IPS-15b (cell line): ENCODE data around the gene KNOP1.

Source experiments
- H3K27me3 ChIP-seq: one replicate; pipeline ENCODE4 v1.6.1; 2013; ENCODE audit warnings: low read length; ENCODE audit not compliant: control insufficient read depth, insufficient read depth
- H3K36me3 ChIP-seq: one replicate; pipeline ENCODE4 v1.6.1; 2013; ENCODE audit warnings: low read length; ENCODE audit not compliant: control insufficient read depth, insufficient read depth
- H3K4me1 ChIP-seq: one replicate; pipeline ENCODE4 v1.6.1; 2013; ENCODE audit warnings: mild to moderate bottlenecking, low read length; ENCODE audit not compliant: control insufficient read depth, insufficient read depth
- H3K4me3 ChIP-seq: one replicate; pipeline ENCODE4 v1.5.1; 2013; ENCODE audit warnings: low read depth, low read length
- H3K9ac ChIP-seq: one replicate; pipeline ENCODE4 v1.6.1; 2013; ENCODE audit warnings: low read depth, mild to moderate bottlenecking, low read length
- H3K9me3 ChIP-seq: one replicate; pipeline ENCODE4 v1.6.1; 2013; ENCODE audit warnings: mild to moderate bottlenecking, low read length; ENCODE audit not compliant: control insufficient read depth, insufficient read depth

KNOP1 gene

DNA sequence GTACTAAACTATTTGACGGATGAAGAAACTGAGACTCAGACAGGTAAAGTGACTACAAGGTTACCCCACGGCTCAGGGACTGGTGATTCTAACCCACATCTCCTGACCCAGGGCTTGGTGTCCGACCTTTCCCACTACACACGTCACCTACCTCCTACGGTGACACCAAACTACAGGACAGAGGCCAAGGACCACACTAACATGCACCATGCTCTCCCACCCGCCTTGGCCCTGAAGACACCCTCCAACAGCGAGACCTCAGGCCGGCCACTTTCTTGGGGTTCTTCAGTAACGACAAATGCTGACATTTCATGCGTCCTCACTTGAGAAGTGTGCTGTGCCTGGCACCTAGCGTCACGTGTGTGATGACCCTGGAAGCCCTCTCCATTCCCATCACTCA is 6.4 kb downstream of the KNOP1 start:
- peaks cover 59% of the 10 kb centered on the region for H3K36me3 ChIP-seq
- H3K4me3 ChIP-seq, result no peak overlapping the region
- H3K9ac ChIP-seq, result no peak overlapping the region
- H3K4me1 ChIP-seq, result peaks cover 32% of the 10 kb centered on the region
- H3K9me3 ChIP-seq, result no peaks in the 10 kb centered on the region
- H3K27me3 ChIP-seq, result no peaks in the 10 kb centered on the region

DNA sequence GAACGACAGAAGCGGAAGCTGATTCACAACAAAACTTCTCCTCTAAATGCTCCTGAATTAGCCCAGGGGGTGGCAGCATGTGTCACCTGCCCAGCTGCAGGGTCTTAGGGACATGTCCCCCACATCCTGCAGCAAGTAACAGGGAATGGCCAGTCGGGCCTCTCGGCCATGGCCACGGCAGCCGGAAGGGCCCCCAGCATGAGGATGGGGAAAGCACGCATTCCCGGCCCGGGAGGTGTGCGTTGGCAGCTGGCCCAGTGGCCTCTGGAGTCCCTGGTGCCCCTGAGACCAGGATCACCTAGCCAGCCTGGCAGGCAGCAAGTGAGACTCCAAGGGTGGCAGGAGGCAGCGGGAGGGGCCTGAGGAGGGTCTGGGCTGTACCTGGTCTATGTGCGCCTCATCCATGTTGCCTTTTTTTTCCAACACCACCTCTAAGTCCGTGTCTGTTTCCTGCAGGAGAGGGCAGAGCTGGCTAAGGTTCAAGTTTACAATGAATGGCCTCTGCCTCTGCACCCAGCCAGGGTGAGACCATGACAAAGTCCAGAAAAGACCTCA is 7.0 kb downstream of the KNOP1 start:
- Histone ChIP-seq H3K36me3 (peaks cover 64% of the 10 kb centered on the region), H3K27me3 (no peaks in the 10 kb centered on the region), H3K4me1 (peaks cover 26% of the 10 kb centered on the region), H3K9me3 (no peaks in the 10 kb centered on the region), H3K4me3 (no peak overlapping the region), H3K9ac (no peak overlapping the region)

DNA sequence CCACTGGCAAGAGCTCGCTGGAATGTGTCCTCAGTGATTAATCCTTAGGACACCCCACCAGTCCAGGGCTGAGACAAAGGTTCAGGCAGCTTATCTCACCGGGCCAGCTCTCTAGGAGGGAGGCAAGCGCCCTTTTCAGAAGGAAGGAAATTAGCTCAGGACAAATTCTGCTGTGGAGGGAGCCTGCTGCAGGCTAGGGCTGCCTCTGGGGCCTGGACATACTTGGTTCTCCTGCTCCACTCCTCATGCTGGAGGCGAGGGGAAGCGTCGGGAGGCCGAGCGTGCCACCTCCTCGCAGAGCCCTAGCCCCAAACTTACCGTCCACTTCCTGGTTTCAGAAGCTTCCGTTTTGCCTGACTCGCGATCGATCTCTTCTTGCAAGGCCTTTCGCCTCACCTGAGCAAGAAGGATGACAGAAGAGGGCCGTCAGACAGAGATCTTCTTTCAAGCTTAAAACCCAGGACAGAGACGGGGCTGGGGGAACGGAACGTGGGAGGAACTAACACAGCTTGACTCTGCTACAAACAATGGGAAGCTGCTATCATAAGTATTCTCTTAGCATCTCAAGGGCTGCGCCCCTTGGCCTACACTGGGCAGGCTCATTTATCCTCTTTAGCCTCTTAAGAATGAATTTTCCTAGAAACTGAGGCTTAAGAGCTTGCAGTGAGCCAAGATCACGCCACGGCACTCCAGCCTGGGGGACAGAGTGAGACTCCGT is 7.7 kb downstream of the KNOP1 start:
- Histone ChIP-seq H3K9me3 (no peaks in the 10 kb centered on the region), H3K9ac (peak overlapping the region; percentile 65), H3K27me3 (no peaks in the 10 kb centered on the region), H3K4me1 (peaks cover 23% of the 10 kb centered on the region), H3K4me3 (no peak overlapping the region), H3K36me3 (peaks cover 72% of the 10 kb centered on the region)

DNA sequence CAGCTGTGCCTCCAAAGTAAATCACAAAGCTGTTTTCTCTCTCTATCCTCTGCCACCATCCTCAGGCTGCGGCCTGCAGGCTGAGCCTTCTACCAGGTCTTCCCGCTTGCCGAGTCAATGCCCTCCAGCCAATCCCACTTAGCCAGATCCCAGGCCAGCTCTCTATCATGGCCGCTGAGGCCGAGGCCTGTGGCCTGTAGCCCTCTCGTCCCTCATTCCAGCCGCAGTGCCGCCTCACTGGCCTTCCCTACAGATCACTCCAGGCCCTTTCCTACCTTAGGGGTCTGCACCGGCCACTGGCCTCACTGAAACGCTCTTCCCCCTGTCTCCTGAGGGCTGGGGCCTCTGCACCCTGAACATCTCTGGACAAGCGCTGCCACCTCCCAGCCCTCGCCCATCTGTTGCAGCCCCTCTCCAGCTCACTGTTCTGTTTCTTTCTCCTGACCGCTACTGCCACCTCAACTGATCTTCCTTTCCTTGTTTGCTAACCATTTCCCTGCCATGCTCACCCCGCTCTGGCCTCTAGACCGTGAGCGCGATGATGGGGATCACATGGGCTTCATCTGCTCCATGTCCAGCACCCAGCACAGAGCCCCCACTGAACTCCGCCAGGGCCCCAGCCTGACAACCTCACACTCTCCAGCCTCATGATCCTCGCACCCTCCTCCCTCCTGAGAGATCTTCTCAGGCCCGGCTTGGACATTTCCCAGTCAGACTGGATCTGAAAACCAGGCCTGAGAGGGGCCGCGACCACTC is 8.5 kb downstream of the KNOP1 start:
- peak overlapping the region; percentile 65 for H3K9ac ChIP-seq
- H3K9me3 ChIP-seq, result no peaks in the 10 kb centered on the region
- H3K36me3 ChIP-seq, result peaks cover 74% of the 10 kb centered on the region
- H3K27me3 ChIP-seq, result no peaks in the 10 kb centered on the region
- no peak overlapping the region for H3K4me3 ChIP-seq
- H3K4me1 ChIP-seq, result peaks cover 23% of the 10 kb centered on the region

DNA sequence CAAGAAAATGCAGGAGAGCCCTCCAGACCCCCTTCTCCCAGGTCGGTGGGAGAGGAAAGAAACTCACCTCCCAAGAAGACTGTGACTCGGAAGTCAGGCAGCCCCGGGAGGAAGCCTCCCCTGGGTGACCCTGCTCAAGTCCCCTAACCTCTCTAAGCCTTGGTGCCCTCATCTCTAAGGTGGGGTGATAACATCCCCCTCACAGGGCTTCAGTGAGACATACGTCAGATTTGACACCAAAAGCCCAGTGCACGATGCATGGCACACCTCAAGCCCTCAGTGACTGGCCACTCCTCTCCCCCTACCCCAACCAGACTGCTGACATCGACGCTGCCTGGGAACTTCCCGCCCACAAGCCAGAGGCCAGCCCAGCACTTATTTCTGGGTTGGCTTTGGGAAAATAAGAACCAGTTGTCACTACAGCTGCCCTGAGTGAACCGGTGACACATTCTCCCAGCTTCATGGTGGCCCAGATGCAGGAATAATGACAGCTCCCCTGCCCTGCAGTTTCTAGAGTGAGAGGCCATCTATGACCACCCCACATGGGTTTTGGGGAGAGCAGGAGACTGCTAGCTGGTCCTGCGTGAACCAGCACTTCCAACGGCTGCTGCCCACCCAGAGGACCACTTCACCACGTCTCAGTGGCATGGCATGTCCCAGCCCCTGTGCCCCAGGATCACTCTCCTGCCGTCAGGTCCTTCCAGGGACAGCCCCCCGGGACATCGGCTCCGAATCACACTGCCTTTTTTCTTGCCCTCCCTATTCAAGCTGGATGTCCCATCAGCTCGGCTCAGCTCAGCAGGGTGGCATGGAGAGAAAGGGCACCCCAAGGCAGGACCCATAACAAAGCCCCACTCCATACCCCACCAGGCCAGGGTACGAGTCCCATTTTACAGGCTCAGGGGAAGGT is 9.5 kb downstream of the KNOP1 start:
- Histone ChIP-seq H3K9ac (no peak overlapping the region), H3K27me3 (no peaks in the 10 kb centered on the region), H3K36me3 (peaks cover 74% of the 10 kb centered on the region), H3K4me1 (peaks cover 23% of the 10 kb centered on the region), H3K9me3 (no peaks in the 10 kb centered on the region), H3K4me3 (no peak overlapping the region)

DNA sequence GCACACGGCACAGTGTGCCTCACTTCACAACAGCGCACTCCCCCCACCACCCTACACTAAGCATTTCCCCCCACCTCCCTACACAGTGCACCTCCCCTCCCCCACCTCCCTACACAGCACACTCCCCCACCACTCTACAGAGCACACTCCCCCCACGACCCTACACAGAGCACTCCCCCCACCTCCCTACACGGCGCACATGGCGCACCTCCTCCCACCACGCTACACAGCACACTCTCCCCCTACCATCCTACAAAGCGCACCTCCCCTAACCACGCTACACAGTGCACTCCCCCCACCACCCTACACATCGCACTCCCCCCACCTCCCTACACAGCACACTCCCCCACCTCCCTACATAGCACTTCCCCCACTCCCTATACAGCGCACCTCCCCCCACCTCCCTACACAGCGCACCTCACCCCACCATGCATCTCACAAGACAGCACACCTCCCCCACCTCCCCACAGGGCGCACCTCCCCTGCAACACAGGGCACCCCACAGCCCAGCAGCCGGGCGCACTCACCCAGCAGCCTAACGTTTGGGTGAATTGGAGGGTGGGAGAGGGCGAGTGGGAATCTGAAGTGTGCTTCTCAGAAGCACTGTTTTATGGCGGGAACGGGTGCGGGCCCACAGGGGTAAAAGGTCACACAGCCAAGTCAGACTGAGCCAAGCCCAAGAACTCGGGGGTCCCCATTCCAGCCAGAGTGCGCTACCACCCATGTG is 10.3 kb downstream of the KNOP1 start:
- no peak overlapping the region for H3K4me3 ChIP-seq
- H3K4me1 ChIP-seq, result peaks cover 23% of the 10 kb centered on the region
- no peaks in the 10 kb centered on the region for H3K9me3 ChIP-seq
- H3K9ac ChIP-seq, result no peak overlapping the region
- H3K27me3 ChIP-seq, result no peaks in the 10 kb centered on the region
- peaks cover 74% of the 10 kb centered on the region for H3K36me3 ChIP-seq

DNA sequence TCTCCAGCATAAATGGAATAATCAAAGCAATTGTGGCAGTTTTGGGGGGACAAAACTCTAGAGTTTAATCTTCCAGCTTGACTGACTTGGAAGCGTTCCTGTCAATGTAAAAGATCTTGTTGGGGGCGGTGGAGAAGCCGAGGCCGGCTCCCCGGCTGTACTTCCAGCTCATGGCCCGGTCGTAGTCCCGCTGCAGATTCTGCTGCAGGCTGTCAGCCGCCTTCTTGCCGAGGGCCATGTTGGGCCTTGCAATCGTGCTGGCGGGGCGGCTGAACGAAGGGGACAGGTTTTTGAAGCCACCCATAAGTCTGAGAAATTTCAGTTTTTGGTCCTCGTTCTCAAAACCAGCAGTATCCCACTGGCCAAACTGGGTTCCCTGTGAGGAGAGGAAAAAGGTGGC is 11.2 kb downstream of the KNOP1 start:
- no peaks in the 10 kb centered on the region for H3K9me3 ChIP-seq
- no peaks in the 10 kb centered on the region for H3K27me3 ChIP-seq
- H3K9ac ChIP-seq, result no peak overlapping the region
- H3K36me3 ChIP-seq, result peaks cover 71% of the 10 kb centered on the region
- H3K4me1 ChIP-seq, result peaks cover 15% of the 10 kb centered on the region
- H3K4me3 ChIP-seq, result no peak overlapping the region

DNA sequence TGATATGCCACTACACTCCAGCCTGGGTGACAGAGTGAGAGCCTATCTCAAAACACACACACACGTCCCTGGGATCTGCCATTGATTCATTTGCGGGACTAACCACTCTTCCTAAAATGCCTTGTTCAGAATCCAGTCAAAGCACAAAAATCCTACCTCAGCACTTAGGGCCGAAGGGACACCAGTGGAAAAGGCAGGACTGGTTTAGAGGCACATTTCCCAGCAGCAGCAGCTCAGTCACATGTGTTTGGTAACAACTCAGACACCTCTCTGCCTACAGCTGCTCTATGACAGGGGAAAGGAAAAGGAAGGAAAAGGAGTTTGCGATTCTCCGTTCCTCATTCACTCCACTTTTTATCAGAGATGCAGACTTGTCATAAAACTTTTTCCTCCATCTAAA is 12.2 kb downstream of the KNOP1 start:
- peaks cover 62% of the 10 kb centered on the region for H3K36me3 ChIP-seq
- H3K9me3 ChIP-seq, result no peaks in the 10 kb centered on the region
- H3K4me3 ChIP-seq, result no peak overlapping the region
- no peaks in the 10 kb centered on the region for H3K27me3 ChIP-seq
- no peak overlapping the region for H3K9ac ChIP-seq
- H3K4me1 ChIP-seq, result peaks cover 9% of the 10 kb centered on the region

DNA sequence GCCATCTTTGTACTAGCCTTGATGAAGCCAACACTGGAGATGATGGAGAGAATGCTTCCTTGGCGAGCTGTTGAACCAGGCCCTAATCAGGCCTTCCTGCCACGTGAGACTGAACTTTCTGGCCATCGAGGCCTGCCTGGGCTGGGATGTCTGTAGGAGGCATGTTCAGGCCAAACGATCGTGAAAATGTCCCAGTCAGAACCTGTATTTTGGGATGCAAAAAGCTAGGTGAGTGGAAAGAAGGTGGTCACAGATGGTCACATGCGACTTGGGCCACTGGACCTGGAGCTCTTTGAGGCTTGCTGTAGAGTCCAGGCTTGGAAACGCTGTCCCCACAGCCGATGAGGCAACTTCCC is 12.9 kb downstream of the KNOP1 start:
- no peaks in the 10 kb centered on the region for H3K27me3 ChIP-seq
- H3K9me3 ChIP-seq, result no peaks in the 10 kb centered on the region
- H3K4me3 ChIP-seq, result no peak overlapping the region
- peaks cover 9% of the 10 kb centered on the region for H3K4me1 ChIP-seq
- H3K9ac ChIP-seq, result no peak overlapping the region
- H3K36me3 ChIP-seq, result peaks cover 61% of the 10 kb centered on the region

DNA sequence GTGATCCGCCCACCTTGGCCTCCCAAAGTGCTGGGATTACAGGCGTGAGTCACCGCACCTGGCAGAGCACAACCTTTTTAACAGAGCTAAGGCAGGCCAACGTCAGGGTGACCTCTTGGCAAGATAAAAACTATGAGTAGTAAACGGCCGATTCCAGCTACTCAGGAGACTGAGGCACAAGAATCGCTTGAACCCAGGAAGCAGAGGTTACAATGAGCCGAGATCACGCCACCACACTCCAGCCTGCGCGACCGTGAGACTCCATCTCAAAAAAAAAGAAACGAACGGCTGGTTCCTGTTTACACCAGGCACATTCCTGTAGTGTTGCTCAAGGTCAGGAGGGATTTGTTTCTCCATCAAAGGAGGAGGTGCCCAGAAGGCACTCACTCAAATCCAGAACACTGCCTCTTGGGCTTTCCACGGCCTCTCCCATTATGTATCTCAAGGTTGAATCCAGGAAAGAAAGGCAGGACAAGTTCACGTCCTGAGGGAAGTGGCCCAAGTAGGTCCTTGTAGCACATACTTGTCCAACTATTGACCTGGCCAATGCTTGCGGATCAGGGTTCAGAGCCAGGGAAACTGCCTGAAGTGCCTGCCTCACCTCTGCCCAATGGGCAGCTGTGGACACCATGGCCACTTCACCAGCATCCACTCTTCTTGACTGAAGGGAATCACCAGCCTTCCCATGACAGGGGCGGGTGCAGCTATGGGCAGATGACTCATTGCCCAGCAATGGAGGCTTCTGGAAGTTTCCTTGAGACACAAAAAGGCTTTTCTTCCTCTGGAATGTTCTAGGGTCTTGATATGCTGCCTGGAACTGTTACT is 13.5 kb downstream of the KNOP1 start:
- H3K9ac ChIP-seq, result no peak overlapping the region
- no peak overlapping the region for H3K4me3 ChIP-seq
- no peaks in the 10 kb centered on the region for H3K27me3 ChIP-seq
- H3K4me1 ChIP-seq, result peaks cover 9% of the 10 kb centered on the region
- H3K9me3 ChIP-seq, result no peaks in the 10 kb centered on the region
- H3K36me3 ChIP-seq, result peaks cover 56% of the 10 kb centered on the region
